Ovary (tissue), 10 donors: Measurements from ENCODE around the gene PGA3. TPM values are rescaled to one million over a fixed set of nuclear protein-coding genes. Genes with fewer than 3 reads are reported as not detected.
"Not testable (repeated sequence)": the region's sequence is repeated elsewhere in the genome, so short reads cannot be mapped to it uniquely, and the experiment has no call there.

Experiments
- DNase-seq, 5 donors: peaks; one replicate each; pipeline ENCODE4 v3.0.0-alpha.2; 2019 to 2020
- H3K27ac ChIP-seq, 2 donors: fragments of 200-600 bp; one replicate each; pipeline versions ENCODE4 v1.5.1 to v1.8.0; 2019 to 2022
- H3K27me3 ChIP-seq: fragments of 200-600 bp; one replicate; pipeline ENCODE4 v1.8.0; 2022
- H3K36me3 ChIP-seq: fragments of 200-600 bp; sonication (generic); one replicate; pipeline ENCODE4 v1.5.1; 2019
- H3K4me1 ChIP-seq: one replicate; pipeline ENCODE4 v1.8.1; 2013; ENCODE audit warnings: mild to moderate bottlenecking, moderate library complexity; ENCODE audit not compliant: insufficient read depth
- H3K4me3 ChIP-seq: fragments of 200-600 bp; sonication (generic); one replicate; pipeline ENCODE4 v1.5.1; 2017
- H3K9me3 ChIP-seq, 2 donors: fragments of 200-600 bp in 1 of 2; sonication (generic) in 1 of 2; one replicate each; pipeline versions ENCODE4 v1.5.1 to v1.8.1; 2013 to 2019; ENCODE audit warnings: mild to moderate bottlenecking in 1 of 2, moderate library complexity in 1 of 2
- CTCF ChIP-seq, 3 donors: fragments of 450-650 bp in 2 of 3; fragments of 200-600 bp in 1 of 3; IDR thresholded peaks; one replicate each; pipeline versions ENCODE4 v1.5.1 to v1.8.0; 2016 to 2022; ENCODE audit warnings: antibody characterized with exemption in 3 of 3, mild to moderate bottlenecking in 1 of 3
- EP300 ChIP-seq: sonication (generic); formaldehyde crosslinking; IDR thresholded peaks from one replicate; pipeline ENCODE4 v1.6.1; 2017; ENCODE audit warnings: antibody characterized with exemption
- POLR2A ChIP-seq: fragments of 450-650 bp; IDR thresholded peaks from one replicate; pipeline ENCODE4 v1.6.1; 2017; ENCODE audit warnings: antibody characterized with exemption, mild to moderate bottlenecking, moderate library complexity
- WGBS, 3 donors: extraction: QIAGEN DNeasy Blood & Tissue Kit in 1 of 3; methylation state at CpG; one replicate each; pipeline versions ENCODE4 v1.1.5 to v1.1.7; 2013 to 2017; 5-methylcytosine and 5-hydroxymethylcytosine counted together
- intact Hi-C, 4 donors: fragments of 100-400 bp; cut with DNase I; formaldehyde crosslinking; loops; one replicate each; pipeline versions ENCODE4 v1.11.0 to v1.15.1; 2022 to 2023
- long read RNA-seq, 3 donors: library from polyadenylated mRNA in 2 of 3; unstranded in 2 of 3; transcript quantifications; one replicate each; pipeline ENCODE4 v2.0.0 and lab custom pipeline, GENCODE V29; 2021 to 2026
- polyA plus RNA-seq, 2 donors: library from polyadenylated mRNA; stranded (reverse); fragments of 200-250 nt in 1 of 2; fragments of 350-450 nt in 1 of 2; fragmentation: Illumina TruSeq in 1 of 2; extraction: RNeasy Lipid Tissue Mini Kit (QIAGEN cat#74804) in 1 of 2; gene quantifications; one replicate each; pipeline ENCODE4 v1.2.3, GENCODE V29; 2013 to 2014
- total RNA-seq, 7 donors: library from RNA; depleted of rRNA in 2 of 7; stranded (reverse); fragments of >200 nt in 2 of 7; fragmentation: NEBNext Ultra II Directional in 3 of 7; extraction: Animal tissue kit (Norgen Biotek cat#: 25700) in 3 of 7; gene quantifications; one replicate each; pipeline versions ENCODE4 v1.1.0 to v1.2.4, GENCODE V29; 2016 to 2023
- donor health status: DM: no; HTN: no; CAD: no; lungs with moderate emphysema.
- donor health status: DM: no; HTN: no; CAD: no.
- donor health status: Bipolar disorder and iron deficiency.
- donor health status: DM: yes; HTN: yes; CAD: no.
- donor health status: DM: no; HTN: no; CAD: no.
- donor health status: DM: yes; HTN: yes; CAD: no.

PGA3 gene
- 1 to 10 TPM in 3 of 7 donors, under 1 TPM in 2, not detected in 2; 0.38 to 4.3 (median 1.0) TPM for total RNA-seq
- 1 to 10 TPM in 1 of 2 donors, under 1 TPM in 1; 0.43 to 1.5 TPM for polyA plus RNA-seq
- long read RNA-seq, donor 1, partial matches to known transcripts: 2 of 2 reads
- long read RNA-seq, donor 1, other reads (novel, unspliced or antisense): 0 of 2 reads
- long read RNA-seq, donor 2: 0 reads
- long read RNA-seq, donor 3, partial matches to known transcripts: 3 of 4 reads
- long read RNA-seq, donor 3, other reads (novel, unspliced or antisense): 1 of 4 reads

GRCh38 chr11:61202950-61203746, at the start of gene PGA3:
Gene PGA3, plus strand, starts transcription at chr11:61203515. Its CDS starts 50 bp downstream, at chr11:61203565.
- H3K4me1 ChIP-seq, H3K27me3 ChIP-seq, H3K27ac ChIP-seq, H3K4me3 ChIP-seq, H3K9me3 ChIP-seq, DNase-seq, intact Hi-C loops, H3K36me3 ChIP-seq: not testable (repeated sequence)
- 53 to 60% (median 56%) methylated on average over 17 to 18 of the region's 18 CpGs for WGBS, 3 donors

- Histone ChIP-seq H3K9me3 (no peaks in the 10 kb centered on the region), H3K4me1 (peaks cover 11% of the 10 kb centered on the region), H3K27ac (no peak overlapping the region), H3K4me3 (no peak overlapping the region), H3K36me3 (no peaks in the 10 kb centered on the region), H3K27me3 (no peaks in the 10 kb centered on the region)
- no peak for TF ChIP-seq CTCF (IDR thresholded peaks at IDR 0.05)
- no peak for DNase-seq
- 41 to 57% (median 53%) methylated on average over 2 of the region's 2 CpGs for WGBS, 3 donors
- intact Hi-C loops: no loop called here
Observed at GRCh38 chr11:61153593-61154095, 49.7 kb upstream of the PGA3 start.

GRCh38 chr11:61154528-61154927, 48.8 kb upstream of the PGA3 start:
- intact Hi-C loops: no loop called here
- H3K9me3 ChIP-seq: no peaks in the 10 kb centered on the region
- no peaks in the 10 kb centered on the region for H3K36me3 ChIP-seq
- WGBS, 3 donors: 93 to 98% (median 94%) methylated on average over 4 of the region's 4 CpGs
- TF ChIP-seq POLR2A (no peak), CTCF (IDR thresholded peaks at IDR 0.05) (no peak), EP300 (no peak)
- H3K27me3 ChIP-seq: no peaks in the 10 kb centered on the region
- no peak overlapping the region for H3K27ac ChIP-seq
- DNase-seq: no peak
- H3K4me1 ChIP-seq: peaks cover 15% of the 10 kb centered on the region
- H3K4me3 ChIP-seq: no peak overlapping the region

- H3K4me3 ChIP-seq: no peak overlapping the region
- H3K27ac ChIP-seq: no peak overlapping the region
- H3K27me3 ChIP-seq: no peaks in the 10 kb centered on the region
- peaks cover 15% of the 10 kb centered on the region for H3K4me1 ChIP-seq
- WGBS, 3 donors: 98 to 100% (median 100%) methylated on average over 1 of the region's 1 CpG
- DNase-seq: no peak
- intact Hi-C loops: no loop called here
- no peaks in the 10 kb centered on the region for H3K36me3 ChIP-seq
- H3K9me3 ChIP-seq: no peaks in the 10 kb centered on the region
- TF ChIP-seq EP300 (no peak), POLR2A (no peak), CTCF (IDR thresholded peaks at IDR 0.05) (no peak)
Observed at GRCh38 chr11:61155312-61155711, 48.0 kb upstream of the PGA3 start.

- Histone ChIP-seq H3K4me1 (peaks cover 18% of the 10 kb centered on the region), H3K4me3 (no peak overlapping the region), H3K9me3 (no peaks in the 10 kb centered on the region), H3K36me3 (no peaks in the 10 kb centered on the region), H3K27me3 (no peaks in the 10 kb centered on the region), H3K27ac (no peak overlapping the region)
- 95 to 97% (median 96%) methylated on average over 5 of the region's 5 CpGs for WGBS, 3 donors
- intact Hi-C loops: no loop called here
- DNase-seq: no peak
- TF ChIP-seq POLR2A: no peak
- TF ChIP-seq EP300: no peak
- TF ChIP-seq CTCF (IDR thresholded peaks at IDR 0.05): no peak
Observed at GRCh38 chr11:61155741-61156140, 47.6 kb upstream of the PGA3 start.
